ENCODE measurements around the gene DUS1L. TPM values are rescaled to one million over a fixed set of nuclear protein-coding genes. Genes with fewer than 3 reads are reported as not detected.

The DUS1L gene
- total RNA-seq, 2 experiments from 2014 or later: 132 to 133 TPM

DNA sequence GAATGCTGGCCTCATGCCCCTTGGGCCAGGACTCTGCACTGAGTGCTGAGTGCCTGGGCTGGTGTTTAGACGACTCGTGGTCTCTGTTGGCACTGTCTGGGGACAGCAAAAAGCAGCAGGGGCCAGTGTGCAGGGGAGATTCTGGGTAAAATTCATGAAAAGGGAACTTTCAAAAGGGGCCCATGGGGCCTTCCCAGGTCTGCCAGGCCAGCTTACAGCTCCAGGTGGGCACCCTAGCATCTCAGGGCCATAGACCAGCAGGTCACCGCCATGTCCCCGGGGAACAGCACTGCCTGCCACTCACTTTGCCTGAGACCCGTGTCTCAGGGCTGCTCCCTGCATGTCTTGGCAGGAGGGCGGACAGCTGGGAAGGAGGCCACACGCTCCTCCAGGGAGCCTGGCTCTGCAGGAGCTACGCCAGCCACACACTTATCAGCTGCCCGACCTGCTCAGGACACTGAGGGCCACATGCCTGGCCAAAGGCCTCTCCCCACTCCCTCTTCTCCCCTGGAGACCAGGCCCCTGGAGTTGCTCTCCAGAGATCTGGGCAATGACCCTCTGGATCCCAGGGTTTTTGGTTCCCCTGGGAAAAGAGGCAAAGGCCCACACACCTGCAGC, 41.2 kb upstream of the DUS1L start:
- Mint-ChIP-seq H3K4me1 (ENCODE audit: low read depth) (peaks cover 37% of the 10 kb centered on the region), H3K27me3 (ENCODE audit: low read depth) (no peaks in the 10 kb centered on the region), H3K36me3 (ENCODE audit: low read depth) (peaks cover 5% of the 10 kb centered on the region), H3K9me3 (no peaks in the 10 kb centered on the region), H3K4me3 (peak overlapping the region; percentile 80), H3K27ac (peak overlapping the region; percentile 97)
- CTCF ChIA-PET: interaction anchor here (1.2 to 3.3 kb wide), 5 partner anchors 14 to 77 kb away, joined by 3 to 13 read pairs (median 5); partner anchors contain the start of gene DCXR
- DNase-seq: no peak
- intact Hi-C loops (cut with micrococcal nuclease): loop anchor here (1.0 kb wide), 1 partner anchor 8 kb away; the partner anchor contains the start of gene FASN

- H3K27ac Mint-ChIP-seq: peak overlapping the region; percentile 97
- H3K9me3 Mint-ChIP-seq: no peaks in the 10 kb centered on the region
- peaks cover 4% of the 10 kb centered on the region for H3K36me3 Mint-ChIP-seq (ENCODE audit: low read depth)
- DNase-seq: peak; percentile 72
- intact Hi-C loops (cut with micrococcal nuclease): loop anchor here (1.0 kb wide), 1 partner anchor 8 kb away; the partner anchor contains the start of gene FASN
- CTCF ChIA-PET: interaction anchor here (0.9 to 3.3 kb wide), 6 partner anchors 14 to 76 kb away, joined by 3 to 13 read pairs (median 4); partner anchors contain the start of gene DCXR
- H3K4me3 Mint-ChIP-seq: peak overlapping the region; percentile 80
- H3K4me1 Mint-ChIP-seq (ENCODE audit: low read depth): peaks cover 36% of the 10 kb centered on the region
- H3K27me3 Mint-ChIP-seq (ENCODE audit: low read depth): no peaks in the 10 kb centered on the region
These were observed 40.5 kb upstream of the DUS1L start for GRCh38 chr17:82105882-82106687.

GRCh38 chr17:82105417-82105881, 39.8 kb upstream of the DUS1L start:
- CTCF ChIA-PET: interaction anchor here (0.9 to 3.3 kb wide), 6 partner anchors 15 to 75 kb away, joined by 3 to 13 read pairs (median 4); partner anchors contain the start of gene DCXR

GRCh38 chr17:82104797-82105416, 39.3 kb upstream of the DUS1L start:
- H3K9me3 Mint-ChIP-seq: no peaks in the 10 kb centered on the region
- H3K27ac Mint-ChIP-seq: peak overlapping the region; percentile 97
- intact Hi-C loops (cut with micrococcal nuclease): no loop called here

More at GRCh38 chr17:82105417-82105881, 39.8 kb upstream of the DUS1L start:
- H3K36me3 Mint-ChIP-seq (ENCODE audit: low read depth): peaks cover 4% of the 10 kb centered on the region
- intact Hi-C loops (cut with micrococcal nuclease): no loop called here
- DNase-seq: no peak
- peaks cover 34% of the 10 kb centered on the region for H3K4me1 Mint-ChIP-seq (ENCODE audit: low read depth)
- peak overlapping the region; percentile 97 for H3K27ac Mint-ChIP-seq
- peak overlapping the region; percentile 80 for H3K4me3 Mint-ChIP-seq
- no peaks in the 10 kb centered on the region for H3K27me3 Mint-ChIP-seq (ENCODE audit: low read depth)
- no peaks in the 10 kb centered on the region for H3K9me3 Mint-ChIP-seq

GRCh38 chr17:82103553-82104451, 38.2 kb upstream of the DUS1L start:
- intact Hi-C loops (cut with micrococcal nuclease): no loop called here
- Mint-ChIP-seq H3K27me3 (ENCODE audit: low read depth) (no peaks in the 10 kb centered on the region), H3K4me1 (ENCODE audit: low read depth) (peaks cover 33% of the 10 kb centered on the region), H3K27ac (peak overlapping the region; percentile 46), H3K36me3 (ENCODE audit: low read depth) (peaks cover 3% of the 10 kb centered on the region), H3K9me3 (no peaks in the 10 kb centered on the region), H3K4me3 (no peak overlapping the region)
- no peak for DNase-seq
- CTCF ChIA-PET: no interaction called here

More at GRCh38 chr17:82104797-82105416, 39.3 kb upstream of the DUS1L start:
- DNase-seq: no peak
- CTCF ChIA-PET: interaction anchor here (3.3 kb wide), 1 partner anchor 75 kb away, joined by 13 read pairs; no protein-coding TSS in a partner anchor
- peaks cover 5% of the 10 kb centered on the region for H3K36me3 Mint-ChIP-seq (ENCODE audit: low read depth)
- no peaks in the 10 kb centered on the region for H3K27me3 Mint-ChIP-seq (ENCODE audit: low read depth)
- H3K4me1 Mint-ChIP-seq (ENCODE audit: low read depth): peaks cover 33% of the 10 kb centered on the region
- H3K4me3 Mint-ChIP-seq: peak overlapping the region; percentile 80

GRCh38 chr17:82101767-82102679, 36.4 kb upstream of the DUS1L start:
- Mint-ChIP-seq H3K36me3 (ENCODE audit: low read depth) (peaks cover 3% of the 10 kb centered on the region), H3K4me1 (ENCODE audit: low read depth) (peaks cover 28% of the 10 kb centered on the region), H3K27ac (no peak overlapping the region)

GRCh38 chr17:82101301-82101715, 35.7 kb upstream of the DUS1L start:
- CTCF ChIA-PET: no interaction called here
- DNase-seq: no peak
- Mint-ChIP-seq H3K36me3 (ENCODE audit: low read depth) (peaks cover 3% of the 10 kb centered on the region), H3K4me3 (no peak overlapping the region), H3K27me3 (ENCODE audit: low read depth) (no peaks in the 10 kb centered on the region), H3K9me3 (no peaks in the 10 kb centered on the region), H3K27ac (peak overlapping the region; percentile 50), H3K4me1 (ENCODE audit: low read depth) (peaks cover 21% of the 10 kb centered on the region)
- intact Hi-C loops (cut with micrococcal nuclease): no loop called here

More at GRCh38 chr17:82101767-82102679, 36.4 kb upstream of the DUS1L start:
- CTCF ChIA-PET: no interaction called here
- Mint-ChIP-seq H3K27me3 (ENCODE audit: low read depth) (no peaks in the 10 kb centered on the region), H3K9me3 (no peaks in the 10 kb centered on the region), H3K4me3 (no peak overlapping the region)
- DNase-seq: no peak
- intact Hi-C loops (cut with micrococcal nuclease): no loop called here

GRCh38 chr17:82100502-82101298, 35.1 kb upstream of the DUS1L start:
- Mint-ChIP-seq H3K4me1 (ENCODE audit: low read depth) (peaks cover 19% of the 10 kb centered on the region), H3K36me3 (ENCODE audit: low read depth) (peaks cover 6% of the 10 kb centered on the region), H3K27me3 (ENCODE audit: low read depth) (no peaks in the 10 kb centered on the region), H3K9me3 (no peaks in the 10 kb centered on the region), H3K27ac (peak overlapping the region; percentile 50), H3K4me3 (peak overlapping the region; percentile 80)
- intact Hi-C loops (cut with micrococcal nuclease): no loop called here
- CTCF ChIA-PET: interaction anchor here (1.2 to 1.3 kb wide), 2 partner anchors 8 to 70 kb away, joined by 3 to 4 read pairs; no protein-coding TSS in a partner anchor
- no peak for DNase-seq

DNA sequence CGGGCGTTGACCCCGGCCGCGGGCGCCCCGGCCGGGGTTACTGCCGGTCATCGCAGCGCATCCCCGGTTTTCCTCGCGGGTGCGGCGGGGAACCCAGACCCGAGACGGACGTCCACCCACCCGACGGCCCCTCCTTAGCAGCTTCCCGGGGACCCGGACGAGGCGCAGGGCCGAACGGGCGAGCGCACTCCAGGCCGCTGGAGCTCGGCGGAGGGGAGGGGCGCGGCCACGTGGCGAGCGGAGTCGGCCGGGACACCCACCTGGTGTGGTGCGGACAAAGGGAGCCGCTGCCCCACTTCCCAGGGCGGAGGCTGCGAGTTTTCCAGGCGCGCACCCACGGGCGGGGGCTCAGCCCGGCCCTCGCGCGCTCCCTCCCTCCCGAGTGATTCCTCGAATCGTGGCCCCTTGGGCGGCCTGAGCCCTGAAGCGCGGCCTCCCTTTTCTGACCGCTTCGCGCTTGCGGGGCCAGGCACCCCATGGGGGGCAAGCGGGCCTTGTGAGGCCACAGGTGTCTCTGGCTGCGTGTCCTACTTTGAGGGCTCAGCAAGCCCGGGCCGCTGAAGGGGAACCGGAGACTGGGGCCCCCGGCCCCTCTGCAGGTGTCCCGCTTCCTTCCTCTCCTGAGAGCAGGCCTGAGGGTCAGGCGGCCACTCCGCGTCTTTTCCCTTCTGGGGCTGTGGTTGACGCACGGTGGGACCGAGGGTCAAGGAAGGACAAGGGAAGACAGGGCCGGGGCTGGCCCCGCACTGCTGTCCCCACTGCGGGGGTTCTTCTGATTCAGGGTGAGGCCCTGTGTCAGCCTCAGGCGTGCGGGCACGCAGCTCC, 33.5 kb upstream of the DUS1L start:
- H3K4me1 Mint-ChIP-seq (ENCODE audit: low read depth): peaks cover 14% of the 10 kb centered on the region
- H3K27me3 Mint-ChIP-seq (ENCODE audit: low read depth): no peaks in the 10 kb centered on the region
- no peaks in the 10 kb centered on the region for H3K9me3 Mint-ChIP-seq
- CTCF ChIA-PET: interaction anchor here (0.9 to 1.1 kb wide), 2 partner anchors 11 to 21 kb away, joined by 3 to 4 read pairs; no protein-coding TSS in a partner anchor
- intact Hi-C loops (cut with micrococcal nuclease): loop anchor here (1.0 to 2.0 kb wide), 12 partner anchors 7 to 239 kb away; partner anchors contain the start of genes DCXR, DUS1L, LRRC45 and P4HB
- no peak for DNase-seq
- H3K36me3 Mint-ChIP-seq (ENCODE audit: low read depth): peaks cover 7% of the 10 kb centered on the region
- H3K4me3 Mint-ChIP-seq: peak overlapping the region; percentile 80
- peak overlapping the region; percentile 86 for H3K27ac Mint-ChIP-seq
